HCT116 (cell line): ENCODE measurements around the gene HERC3. TPM values are rescaled to one million over a fixed set of nuclear protein-coding genes. Genes with fewer than 3 reads are reported as not detected.

Source experiments
- ATAC-seq: fragments of 200-7000 bp; cut with Tn5 transposase; 2 replicates; pipeline ENCODE4 v1.9.1; 2020; ENCODE audit warnings: mild to moderate bottlenecking, moderate library complexity
- BruUV-seq: library from RNA; stranded (reverse); fragments of 400-500 nt; replicated peaks from 2 replicates; lab custom pipeline; 2021; lab: Mats Ljungman, UMichigan
- CTCF ChIA-PET: fragments of 300-600 bp; sonication (Branson Sonifier 250); formaldehyde crosslinking; loops from one replicate; lab custom pipeline; 2021; ENCODE audit warnings: antibody characterized with exemption; lab: Charles Lee
- POLR2A ChIA-PET: fragments of 300-600, 350-600 bp; sonication (Branson Sonifier 250); formaldehyde crosslinking; loops from one replicate; lab custom pipeline; 2021; ENCODE audit warnings: antibody characterized with exemption; lab: Charles Lee
- RAD21 ChIA-PET, 2 experiments: fragments of 300-600 bp; sonication (Branson Sonifier 250); formaldehyde crosslinking; loops; one replicate each; lab custom pipeline; 2023; ENCODE audit warnings: low total read pairs in 2 of 2; ENCODE audit not compliant: uncharacterized antibody in 2 of 2, unreplicated experiment in 2 of 2, low non-redundant PET in 1 of 2; lab: Charles Lee
- DNase-seq: peaks from one replicate; pipeline ENCODE4 v3.0.0-alpha.2; 2010; ENCODE audit warnings: low read depth, low spot score
- H2AFZ ChIP-seq: fragments of 200-600 bp; shearing (Covaris generic), sonication (generic); 2 replicates; pipeline ENCODE4 v1.6.1; 2017; ENCODE audit warnings: low read depth, mixed run types, mixed read lengths, antibody characterized with exemption, low read length; ENCODE audit not compliant: poor library complexity, severe bottlenecking
- H3K27ac ChIP-seq: 2 replicates; pipeline ENCODE4 v1.5.1; 2012; ENCODE audit warnings: low read depth, low read length
- H3K27me3 ChIP-seq: fragments of 200-600 bp; sonication (generic); 2 replicates; pipeline ENCODE4 v1.6.1; 2016; ENCODE audit warnings: mixed run types, low read length, mixed read lengths; ENCODE audit not compliant: insufficient read depth
- H3K36me3 ChIP-seq, 2 experiments: fragments of 200-500 bp in 1 of 2; fragments of 200-600 bp in 1 of 2; sonication (Bioruptor generic) in 1 of 2; sonication (generic) in 1 of 2; 2 replicates each; pipeline versions ENCODE4 v1.5.1 to v1.6.1; 2014 to 2016; ENCODE audit warnings: low read length in 2 of 2, inconsistent platforms in 1 of 2, mixed read lengths in 1 of 2, mixed run types in 1 of 2; ENCODE audit not compliant: insufficient read depth in 2 of 2, control insufficient read depth in 1 of 2
- H3K4me1 ChIP-seq, 2 experiments: fragments of 200-600 bp in 1 of 2; sonication (generic) in 1 of 2; 2 replicates each; pipeline versions ENCODE4 v1.5.1 to v1.6.1; 2012 to 2017; ENCODE audit warnings: low read length in 2 of 2, inconsistent platforms in 1 of 2, mild to moderate bottlenecking in 1 of 2, mixed read lengths in 1 of 2, mixed run types in 1 of 2, moderate library complexity in 1 of 2; ENCODE audit not compliant: insufficient read depth in 2 of 2, control insufficient read depth in 1 of 2
- H3K4me2 ChIP-seq: fragments of 200-600 bp; sonication (generic); 2 replicates; pipeline ENCODE4 v1.6.1; 2017; ENCODE audit warnings: mixed run types, low read length, mixed read lengths
- H3K4me3 ChIP-seq, 2 experiments: fragments of 200-600 bp in 1 of 2; sonication (generic) in 1 of 2; replicated peaks in 1 of 2; 2 replicates each; pipeline ENCODE4 v1.5.1; 2011 to 2016; ENCODE audit warnings: low read length in 2 of 2, control low read depth in 1 of 2, low read depth in 1 of 2, mild to moderate bottlenecking in 1 of 2, mixed read lengths in 1 of 2, mixed run types in 1 of 2
- H3K79me2 ChIP-seq: fragments of 200-600 bp; sonication (generic); 2 replicates; pipeline ENCODE4 v1.6.1; 2017; ENCODE audit warnings: mild to moderate bottlenecking, mixed run types, low read length, moderate library complexity, mixed read lengths; ENCODE audit not compliant: insufficient read depth
- H3K9ac ChIP-seq: fragments of 200-600 bp; sonication (generic); 2 replicates; pipeline ENCODE4 v1.6.1; 2016; ENCODE audit warnings: low read length, mixed read lengths
- H3K9me2 ChIP-seq: fragments of 200-600 bp; sonication (generic), shearing (Covaris generic); 2 replicates; pipeline ENCODE4 v1.6.1; 2017; ENCODE audit warnings: mixed run types, mild to moderate bottlenecking, moderate library complexity; ENCODE audit not compliant: insufficient read depth
- H3K9me3 ChIP-seq, 2 experiments: fragments of 200-500 bp in 1 of 2; fragments of 200-600 bp in 1 of 2; sonication (Bioruptor generic) in 1 of 2; sonication (generic) in 1 of 2; 2 replicates each; pipeline ENCODE4 v1.6.1; 2014 to 2017; ENCODE audit warnings: low read length in 2 of 2, mixed read lengths in 2 of 2, inconsistent platforms in 1 of 2, low read depth in 1 of 2, mild to moderate bottlenecking in 1 of 2, mixed run types in 1 of 2, moderate library complexity in 1 of 2; ENCODE audit not compliant: control insufficient read depth in 1 of 2, insufficient read depth in 1 of 2
- H4K20me1 ChIP-seq: fragments of 200-600 bp; sonication (generic), shearing (Covaris generic); 2 replicates; pipeline ENCODE4 v1.6.1; 2017; ENCODE audit warnings: mixed run types, mild to moderate bottlenecking, moderate library complexity; ENCODE audit not compliant: insufficient read depth
- ATF3 ChIP-seq: IDR thresholded peaks from 2 replicates; pipeline ENCODE4 v1.6.1; 2012
- CBX3 ChIP-seq: IDR thresholded peaks from 2 replicates; pipeline ENCODE4 v1.6.1; 2012; ENCODE audit warnings: low read depth
- CEBPB ChIP-seq: IDR thresholded peaks from 2 replicates; pipeline ENCODE4 v1.6.1; 2012; ENCODE audit warnings: low read depth
- EGR1 ChIP-seq: IDR thresholded peaks from 2 replicates; pipeline ENCODE4 v1.6.1; 2012; ENCODE audit warnings: low read depth
- ELF1 ChIP-seq: IDR thresholded peaks from 2 replicates; pipeline ENCODE4 v1.6.1; 2012; ENCODE audit warnings: low read depth, borderline replicate concordance
- EZH2 ChIP-seq: fragments of 200-600 bp; sonication (generic); IDR thresholded peaks from 2 replicates; pipeline ENCODE4 v1.6.1; 2017; ENCODE audit warnings: antibody characterized with exemption, mixed run types
- FOSL1 ChIP-seq: IDR thresholded peaks from 2 replicates; pipeline ENCODE4 v1.6.1; 2012; ENCODE audit warnings: low read depth
- POLR2AphosphoS5 ChIP-seq: IDR thresholded peaks from 2 replicates; pipeline ENCODE4 v1.6.1; 2011; ENCODE audit warnings: mild to moderate bottlenecking, low read depth, low read length, moderate library complexity
- RAD21 ChIP-seq: IDR thresholded peaks from 2 replicates; pipeline ENCODE4 v1.6.1; 2012; ENCODE audit warnings: low read depth, mild to moderate bottlenecking
- SIN3A ChIP-seq: IDR thresholded peaks from 2 replicates; pipeline ENCODE4 v1.6.1; 2012; ENCODE audit warnings: low read depth
- SP1 ChIP-seq: IDR thresholded peaks from 2 replicates; pipeline ENCODE4 v1.6.1; 2012; ENCODE audit warnings: low read depth
- SRF ChIP-seq: IDR thresholded peaks from 2 replicates; pipeline ENCODE4 v1.6.1; 2012; ENCODE audit warnings: low read depth
- TCF7L2 ChIP-seq: IDR thresholded peaks from 2 replicates; pipeline ENCODE4 v1.7.0; 2011; ENCODE audit warnings: borderline replicate concordance, inconsistent platforms; ENCODE audit not compliant: insufficient read depth, insufficient read length; ENCODE audit errors: extremely low read depth
- ZFX ChIP-seq: fragments of 450-650 bp; IDR thresholded peaks from 2 replicates; pipeline ENCODE4 v1.6.1; 2017
- ZNF274 ChIP-seq: fragments of 200-500 bp; sonication (Bioruptor generic); IDR thresholded peaks from 2 replicates; pipeline ENCODE4 v1.6.1; 2014; ENCODE audit warnings: mild to moderate bottlenecking, low read depth, low read length, inconsistent platforms
- intact Hi-C: fragments of 100-400 bp; cut with micrococcal nuclease; formaldehyde crosslinking; loops from 2 replicates; pipeline ENCODE4 v1.10.0; 2022
- total RNA-seq: library from RNA; stranded (reverse); gene quantifications from one replicate; pipeline ENCODE4 v1.2.1, GENCODE V29; 2021; ENCODE audit not compliant: unreplicated experiment
- TF ChIP-seq, protein P1 (sequence below): IDR thresholded peaks from 2 replicates; pipeline ENCODE4 v1.6.1; 2012
- TF ChIP-seq, protein P2 (sequence below), 3 experiments: fragments of 200-600 bp in 1 of 3; sonication (generic) in 1 of 3; IDR thresholded peaks in 2 of 3; conservative IDR thresholded peaks in 1 of 3; 2 replicates each; pipeline ENCODE4 v1.5.1; 2012 to 2017; ENCODE audit warnings: low read depth in 2 of 3, low read length in 2 of 3, antibody characterized with exemption in 1 of 3, borderline replicate concordance in 1 of 3, control low read depth in 1 of 3, mild to moderate bottlenecking in 1 of 3, mixed read lengths in 1 of 3, mixed run types in 1 of 3, moderate library complexity in 1 of 3; ENCODE audit not compliant: insufficient read depth in 1 of 3

The HERC3 gene
- total RNA-seq, 1 experiment from 2014 or later: 10.8 TPM

DNA sequence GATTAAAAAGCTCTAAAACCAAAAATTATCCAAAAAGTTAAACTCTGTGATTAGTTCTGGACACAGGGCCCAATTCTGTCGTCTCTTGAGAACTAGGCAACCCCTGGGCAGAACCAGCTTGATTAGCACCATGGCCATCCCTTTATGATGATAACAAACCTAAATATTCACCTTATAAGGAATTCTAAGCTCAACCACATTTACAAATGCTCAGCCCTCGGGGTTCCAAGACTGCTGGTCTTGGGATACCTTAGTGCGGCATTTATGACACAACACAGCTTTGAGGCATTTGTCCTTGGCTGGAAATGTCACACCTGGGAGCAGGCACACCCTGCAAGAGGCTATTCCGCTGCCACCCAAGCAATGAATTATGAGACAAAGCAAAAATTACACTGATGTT lies 132.9 kb downstream of the HERC3 start:
- H3K27ac ChIP-seq: no peak overlapping the region
- H3K79me2 ChIP-seq: no peaks in the 10 kb centered on the region
- no peak for TF ChIP-seq ZFX
- no peak for TF ChIP-seq ZNF274
- no peak for TF ChIP-seq POLR2AphosphoS5
- no peak for TF ChIP-seq SIN3A
- no peak for TF ChIP-seq ELF1
- no peak for TF ChIP-seq FOSL1
- POLR2A ChIA-PET: no interaction called here
- H2AFZ ChIP-seq: no peak overlapping the region
- no peak overlapping the region for H3K4me3 ChIP-seq
- no peaks in the 10 kb centered on the region for H3K9me3 ChIP-seq
- H3K4me1 ChIP-seq: no peaks in the 10 kb centered on the region
- RAD21 ChIA-PET: interaction anchor here in 1 of 2 experiments (0.6 kb wide), 1 partner anchor 113 kb away, joined by 3 read pairs; no protein-coding TSS in a partner anchor
- CTCF ChIA-PET: interaction anchor here (0.6 kb wide), 1 partner anchor 52 kb away, joined by 3 read pairs; no protein-coding TSS in a partner anchor
- ATAC-seq (no peak), DNase-seq (no peak)
- no peak overlapping the region for H3K4me2 ChIP-seq
- no peaks in the 10 kb centered on the region for H3K27me3 ChIP-seq
- no peaks in the 10 kb centered on the region for H4K20me1 ChIP-seq
- BruUV-seq: no TSS peak
- intact Hi-C loops: no loop called here
- H3K9ac ChIP-seq: no peak overlapping the region
- H3K9me2 ChIP-seq: no peaks in the 10 kb centered on the region
- 0 out of 4 replicates have a peak, but pooled peaks cover 0 to 3% of the 10 kb centered on the region in 2 experiments for H3K36me3 ChIP-seq

DNA sequence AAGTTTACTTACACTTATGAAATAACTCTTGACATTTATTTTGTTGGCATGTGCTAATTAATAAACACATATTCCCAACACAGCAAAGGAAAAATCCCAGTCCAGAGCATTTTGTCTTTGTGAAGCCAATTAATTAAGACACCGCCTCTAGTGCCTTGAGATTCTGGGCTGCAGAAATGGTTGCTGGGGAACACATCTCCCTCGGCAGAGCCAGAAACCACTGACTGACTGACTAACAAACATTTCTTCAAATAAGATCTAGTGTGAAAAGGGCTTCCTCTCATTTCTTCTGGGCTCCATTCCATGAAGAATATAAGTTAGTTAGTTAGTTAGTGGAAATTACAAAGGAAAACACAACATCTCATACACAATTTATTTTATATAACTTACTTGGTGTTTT lies 133.7 kb downstream of the HERC3 start:
- BruUV-seq: no TSS peak
- no peaks in the 10 kb centered on the region for H4K20me1 ChIP-seq
- H2AFZ ChIP-seq: no peak overlapping the region
- DNase-seq: no peak
- no peaks in the 10 kb centered on the region for H3K4me1 ChIP-seq
- peaks cover 0 to 8% of the 10 kb centered on the region in 2 experiments; a peak in 1 of 4 replicates for H3K36me3 ChIP-seq
- no peaks in the 10 kb centered on the region for H3K79me2 ChIP-seq
- intact Hi-C loops: no loop called here
- CTCF ChIA-PET: no interaction called here
- H3K27ac ChIP-seq: no peak overlapping the region
- no peaks in the 10 kb centered on the region for H3K9me2 ChIP-seq
- RAD21 ChIA-PET: no interaction called here
- H3K27me3 ChIP-seq: no peaks in the 10 kb centered on the region
- no peaks in the 10 kb centered on the region for H3K9me3 ChIP-seq
- POLR2A ChIA-PET: no interaction called here
- no peak overlapping the region for H3K9ac ChIP-seq
- H3K4me3 ChIP-seq: no peak overlapping the region
- TF ChIP-seq TCF7L2 (no peak), EGR1 (no peak), SIN3A (no peak), CEBPB (no peak), SRF (no peak), EZH2 (no peak), RAD21 (no peak), POLR2AphosphoS5 (no peak), CBX3 (no peak), ATF3 (no peak), SP1 (no peak)
- TF ChIP-seq, protein P1, sequence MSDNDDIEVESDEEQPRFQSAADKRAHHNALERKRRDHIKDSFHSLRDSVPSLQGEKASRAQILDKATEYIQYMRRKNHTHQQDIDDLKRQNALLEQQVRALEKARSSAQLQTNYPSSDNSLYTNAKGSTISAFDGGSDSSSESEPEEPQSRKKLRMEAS: no peak
- TF ChIP-seq, protein P2, sequence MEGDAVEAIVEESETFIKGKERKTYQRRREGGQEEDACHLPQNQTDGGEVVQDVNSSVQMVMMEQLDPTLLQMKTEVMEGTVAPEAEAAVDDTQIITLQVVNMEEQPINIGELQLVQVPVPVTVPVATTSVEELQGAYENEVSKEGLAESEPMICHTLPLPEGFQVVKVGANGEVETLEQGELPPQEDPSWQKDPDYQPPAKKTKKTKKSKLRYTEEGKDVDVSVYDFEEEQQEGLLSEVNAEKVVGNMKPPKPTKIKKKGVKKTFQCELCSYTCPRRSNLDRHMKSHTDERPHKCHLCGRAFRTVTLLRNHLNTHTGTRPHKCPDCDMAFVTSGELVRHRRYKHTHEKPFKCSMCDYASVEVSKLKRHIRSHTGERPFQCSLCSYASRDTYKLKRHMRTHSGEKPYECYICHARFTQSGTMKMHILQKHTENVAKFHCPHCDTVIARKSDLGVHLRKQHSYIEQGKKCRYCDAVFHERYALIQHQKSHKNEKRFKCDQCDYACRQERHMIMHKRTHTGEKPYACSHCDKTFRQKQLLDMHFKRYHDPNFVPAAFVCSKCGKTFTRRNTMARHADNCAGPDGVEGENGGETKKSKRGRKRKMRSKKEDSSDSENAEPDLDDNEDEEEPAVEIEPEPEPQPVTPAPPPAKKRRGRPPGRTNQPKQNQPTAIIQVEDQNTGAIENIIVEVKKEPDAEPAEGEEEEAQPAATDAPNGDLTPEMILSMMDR (IDR thresholded peaks at IDR 0.05 in 2 of 3, conservative IDR thresholded peaks at IDR 0.05 in 1 of 3; ENCODE audit: borderline replicate concordance in 1 of 3, insufficient read depth in 1 of 3, low read depth in 2 of 3, low read length in 2 of 3): no peak
- ATAC-seq: no peak
- no peak overlapping the region for H3K4me2 ChIP-seq
